Measurements from ENCODE around the gene PLIN3. TPM values are rescaled to one million over a fixed set of nuclear protein-coding genes. Genes with fewer than 3 reads are reported as not detected.

The PLIN3 gene
- total RNA-seq, 1 experiment from 2014 or later: 104 TPM

- H4K20me1 ChIP-seq (ENCODE audit: insufficient read depth): no peaks in the 10 kb centered on the region
- no peaks in the 10 kb centered on the region for H3K9me2 ChIP-seq (ENCODE audit: insufficient read depth)
- H3K4me2 ChIP-seq: no peak overlapping the region
- BruUV-seq (replicated peaks): no TSS peak
- no peaks in the 10 kb centered on the region for H3K9me3 ChIP-seq (ENCODE audit: insufficient read depth, low read depth)
- no peak for DNase-seq
- CTCF ChIA-PET: no interaction called here
- TF ChIP-seq EZH2 (IDR thresholded peaks at IDR 0.05; ENCODE audit: low read depth) (no peak), CTCF (conservative IDR thresholded peaks at IDR 0.05) (no peak)
- no peaks in the 10 kb centered on the region for H3K36me3 ChIP-seq (ENCODE audit: low read depth)
- H3K27ac ChIP-seq: no peak overlapping the region
- no peaks in the 10 kb centered on the region for H3K79me2 ChIP-seq (ENCODE audit: low read depth)
- no peaks in the 10 kb centered on the region for H3K27me3 ChIP-seq (ENCODE audit: insufficient read depth, low read depth)
- H3K4me3 ChIP-seq: no peak overlapping the region
- H3F3A ChIP-seq (ENCODE audit: insufficient read depth, low read depth): peaks cover 22% of the 10 kb centered on the region; the same call in 1 of the 2 replicates
- intact Hi-C loops (cut with micrococcal nuclease; ENCODE audit: unreplicated experiment): loop anchor here (5.0 kb wide), 1 partner anchor 158 kb away; no protein-coding TSS in a partner anchor
- POLR2A ChIA-PET (ENCODE audit: unreplicated experiment): interaction anchor here (0.6 kb wide), 1 partner anchor 31 kb away, joined by 5 read pairs; no protein-coding TSS in a partner anchor
- H3K4me1 ChIP-seq (replicated peaks; ENCODE audit: insufficient read depth): peaks cover 17% of the 10 kb centered on the region
- no peak overlapping the region for H2AFZ ChIP-seq
Measured at GRCh38 chr19:4873930-4874329, 6.5 kb upstream of the PLIN3 start.

GRCh38 chr19:4871711-4872110, 4.2 kb upstream of the PLIN3 start:
- Histone ChIP-seq H3K27ac (no peak overlapping the region), H3K36me3 (ENCODE audit: low read depth) (no peaks in the 10 kb centered on the region), H2AFZ (no peak overlapping the region), H3K4me3 (no peak overlapping the region), H3K79me2 (ENCODE audit: low read depth) (peaks cover 7% of the 10 kb centered on the region), H3K9me3 (ENCODE audit: insufficient read depth, low read depth) (no peaks in the 10 kb centered on the region), H4K20me1 (ENCODE audit: insufficient read depth) (no peaks in the 10 kb centered on the region), H3F3A (ENCODE audit: insufficient read depth, low read depth) (peaks cover 31% of the 10 kb centered on the region; the same call in 1 of the 2 replicates), H3K4me1 (replicated peaks; ENCODE audit: insufficient read depth) (peaks cover 17% of the 10 kb centered on the region), H3K27me3 (ENCODE audit: insufficient read depth, low read depth) (no peaks in the 10 kb centered on the region), H3K4me2 (no peak overlapping the region), H3K9me2 (ENCODE audit: insufficient read depth) (no peaks in the 10 kb centered on the region)
- ChIA-PET CTCF (no interaction called here), POLR2A (ENCODE audit: unreplicated experiment) (no interaction called here)
- intact Hi-C loops (cut with micrococcal nuclease; ENCODE audit: unreplicated experiment): loop anchor here (1.0 to 5.0 kb wide), 2 partner anchors 40 to 161 kb away; no protein-coding TSS in a partner anchor
- no peak for TF ChIP-seq EZH2 (IDR thresholded peaks at IDR 0.05; ENCODE audit: low read depth)
- TF ChIP-seq CTCF (conservative IDR thresholded peaks at IDR 0.05): no peak
- no peak for DNase-seq
- no TSS peak for BruUV-seq (replicated peaks)

- no peak overlapping the region for H2AFZ ChIP-seq
- peaks cover 14% of the 10 kb centered on the region for H3K79me2 ChIP-seq (ENCODE audit: low read depth)
- H3K4me3 ChIP-seq: no peak overlapping the region
- H3F3A ChIP-seq (ENCODE audit: insufficient read depth, low read depth): peaks cover 31% of the 10 kb centered on the region; the same call in 1 of the 2 replicates
- no peaks in the 10 kb centered on the region for H3K9me3 ChIP-seq (ENCODE audit: insufficient read depth, low read depth)
- CTCF ChIA-PET: interaction anchor here (0.6 to 1.7 kb wide), 5 partner anchors 9 to 60 kb away, joined by 3 to 16 read pairs (median 4); no protein-coding TSS in a partner anchor
- H3K4me2 ChIP-seq: 0 out of 2 replicates have a peak overlapping the region, but pooled peaks have one; percentile 5
- TF ChIP-seq EZH2 (IDR thresholded peaks at IDR 0.05; ENCODE audit: low read depth) (no peak), CTCF (conservative IDR thresholded peaks at IDR 0.05) (no peak)
- intact Hi-C loops (cut with micrococcal nuclease; ENCODE audit: unreplicated experiment): loop anchor here (5.0 kb wide), 1 partner anchor 162 kb away; no protein-coding TSS in a partner anchor
- no peaks in the 10 kb centered on the region for H3K27me3 ChIP-seq (ENCODE audit: insufficient read depth, low read depth)
- DNase-seq: peak; percentile 79 to 87
- BruUV-seq (replicated peaks): no TSS peak
- peak overlapping the region; percentile 88 for H3K27ac ChIP-seq
- H3K9me2 ChIP-seq (ENCODE audit: insufficient read depth): no peaks in the 10 kb centered on the region
- H3K36me3 ChIP-seq (ENCODE audit: low read depth): no peaks in the 10 kb centered on the region
- POLR2A ChIA-PET (ENCODE audit: unreplicated experiment): interaction anchor here (0.6 kb wide), 1 partner anchor 57 kb away, joined by 3 read pairs; no protein-coding TSS in a partner anchor
- H4K20me1 ChIP-seq (ENCODE audit: insufficient read depth): no peaks in the 10 kb centered on the region
- peaks cover 17% of the 10 kb centered on the region for H3K4me1 ChIP-seq (replicated peaks; ENCODE audit: insufficient read depth)
Measured at GRCh38 chr19:4870025-4870700, 2.7 kb upstream of the PLIN3 start.
